HG02763 (cell line): ENCODE measurements around the gene PRKN.

Source experiments
- ATAC-seq: cut with Tn5 transposase; IDR thresholded peaks from one replicate; pipeline ENCODE4 v1.9.1; 2021; ENCODE audit warnings: mild to moderate bottlenecking, moderate library complexity; ENCODE audit not compliant: unreplicated experiment

The PRKN gene

GRCh38 chr6:161590961-161591627 is 1136.5 kb downstream of the PRKN start:
- no peak for ATAC-seq

GRCh38 chr6:161586887-161587286 is 1140.7 kb downstream of the PRKN start:
- no peak for ATAC-seq

- no peak for ATAC-seq
Observed at GRCh38 chr6:161584621-161585340, 1142.8 kb downstream of the PRKN start.

- no peak for ATAC-seq
Observed at GRCh38 chr6:161584051-161584450, 1143.5 kb downstream of the PRKN start.

- no peak for ATAC-seq
Observed at GRCh38 chr6:161583584-161583983, 1144.0 kb downstream of the PRKN start.

- ATAC-seq, result no peak
Observed at GRCh38 chr6:161578478-161578877, 1149.1 kb downstream of the PRKN start.

- no peak for ATAC-seq
Observed at GRCh38 chr6:161575523-161576254, 1151.9 kb downstream of the PRKN start.

- ATAC-seq, result no peak
Observed at GRCh38 chr6:161568885-161569456, 1158.6 kb downstream of the PRKN start.

GRCh38 chr6:161564952-161565351 is 1162.6 kb downstream of the PRKN start:
- no peak for ATAC-seq

- no peak for ATAC-seq
Observed at GRCh38 chr6:161561908-161562307, 1165.7 kb downstream of the PRKN start.

GRCh38 chr6:161557333-161558107 is 1170.0 kb downstream of the PRKN start:
- no peak for ATAC-seq

GRCh38 chr6:161554883-161555282 is 1172.7 kb downstream of the PRKN start:
- ATAC-seq, result no peak

GRCh38 chr6:161549977-161550655 is 1177.5 kb downstream of the PRKN start:
- no peak for ATAC-seq

- ATAC-seq, result no peak
Observed at GRCh38 chr6:161548713-161549296, 1178.8 kb downstream of the PRKN start.

- ATAC-seq, result no peak
Observed at GRCh38 chr6:161547617-161548016, 1179.9 kb downstream of the PRKN start.

- ATAC-seq, result no peak
Observed at GRCh38 chr6:161546632-161547031, 1180.9 kb downstream of the PRKN start.

- ATAC-seq, result no peak
Observed at GRCh38 chr6:161545741-161546140, 1181.8 kb downstream of the PRKN start.

GRCh38 chr6:161544801-161545480 is 1182.6 kb downstream of the PRKN start:
- no peak for ATAC-seq

- no peak for ATAC-seq
Observed at GRCh38 chr6:161543684-161544309, 1183.8 kb downstream of the PRKN start.
